GM12878 (cell line): ENCODE data around the gene RFFL. TPM values are rescaled to one million over a fixed set of nuclear protein-coding genes. Genes with fewer than 3 reads are reported as not detected.

Experiments
- CBFB ChIP-seq: IDR thresholded peaks from 2 replicates; pipeline ENCODE4 v1.6.1; 2016; ENCODE audit warnings: antibody characterized with exemption, low read depth
- JUND ChIP-seq: IDR thresholded peaks from 2 replicates; pipeline ENCODE4 v1.6.1; 2012; ENCODE audit warnings: low read depth, mild to moderate bottlenecking, low read length, improper control_type of control experiment, moderate library complexity
- MYB ChIP-seq: fragments of 150-350 bp; IDR thresholded peaks from 2 replicates; pipeline ENCODE4 v1.6.1; 2014; ENCODE audit warnings: mild to moderate bottlenecking, low read depth, low read length, borderline replicate concordance
- RBBP5 ChIP-seq: fragments of 200-600 bp; sonication (generic); conservative IDR thresholded peaks from 2 replicates; pipeline ENCODE4 v1.6.1; 2016
- RUNX3 ChIP-seq: IDR thresholded peaks from 2 replicates; pipeline ENCODE4 v1.6.1; 2012; ENCODE audit warnings: low read length, inconsistent platforms
- SMAD1 ChIP-seq: fragments of 450-650 bp; IDR thresholded peaks from 2 replicates; pipeline ENCODE4 v1.6.1; 2018; ENCODE audit warnings: mild to moderate bottlenecking, low read depth; ENCODE audit not compliant: partially characterized antibody
- SP1 ChIP-seq: IDR thresholded peaks from one replicate; pipeline ENCODE4 v1.6.1; 2011; ENCODE audit warnings: low read depth, low read length
- TCF3 ChIP-seq: IDR thresholded peaks from 2 replicates; pipeline ENCODE4 v1.6.1; 2012; ENCODE audit warnings: low read depth, mild to moderate bottlenecking, low read length, borderline replicate concordance; ENCODE audit not compliant: insufficient read depth
- polyA plus RNA-seq, 11 experiments: library from polyadenylated mRNA; depleted of rRNA in 4 of 11; unstranded in 6 of 11; stranded (reverse) in 5 of 11; fragments of >200 nt; fragmentation: Nextera tagmentation in 4 of 11; fragmentation: Illumina TruSeq in 1 of 11; extraction: Ambion mirVana in 4 of 11; extraction: Trizol in 1 of 11; gene quantifications; 1 replicate in 1 of 11; 2 replicates in 10 of 11; pipeline versions ENCODE4 v1.2.1 to v1.2.3, GENCODE V29; 2011 to 2016; ENCODE audit warnings: inconsistent platforms in 2 of 11, missing spikeins in 2 of 11, low read depth in 1 of 11
- total RNA-seq, 4 experiments: library from RNA; depleted of rRNA in 3 of 4; stranded (reverse); fragments of >200 nt in 3 of 4; fragmentation: Illumina TruSeq in 1 of 4; extraction: Trizol in 1 of 4; gene quantifications; 2 replicates each; pipeline versions ENCODE4 v1.2.1 to v1.2.3, GENCODE V29; 2013 to 2021
- TF ChIP-seq, protein P1 (sequence below): IDR thresholded peaks from 2 replicates; pipeline ENCODE4 v1.6.1; 2012; ENCODE audit warnings: mild to moderate bottlenecking, low read depth, low read length
- TF ChIP-seq, protein P2 (sequence below): fragments of 450-650 bp; IDR thresholded peaks from 2 replicates; pipeline ENCODE4 v1.6.1; 2017; ENCODE audit warnings: mild to moderate bottlenecking, moderate library complexity
- TF ChIP-seq, protein P3 (sequence below): fragments of 450-650 bp; IDR thresholded peaks from 2 replicates; pipeline ENCODE4 v1.6.1; 2017; ENCODE audit warnings: antibody characterized with exemption, mild to moderate bottlenecking, moderate library complexity
- TF ChIP-seq, protein P4 (sequence below): fragments of 450-650 bp; formaldehyde crosslinking; IDR thresholded peaks from 2 replicates; pipeline ENCODE4 v1.4.0; 2020; ENCODE audit warnings: mild to moderate bottlenecking, moderate library complexity
- TF ChIP-seq, protein P5 (sequence below): IDR thresholded peaks from 2 replicates; pipeline ENCODE4 v1.6.1; 2012; ENCODE audit warnings: low read depth, low read length, improper control_type of control experiment

The RFFL gene
- total and polyA plus RNA-seq, 10 of the 15 experiments (the other 5 are each of a cell fraction or from before 2014, with no cell fraction given): 4.7 to 56.1 (median 26.9) TPM

DNA sequence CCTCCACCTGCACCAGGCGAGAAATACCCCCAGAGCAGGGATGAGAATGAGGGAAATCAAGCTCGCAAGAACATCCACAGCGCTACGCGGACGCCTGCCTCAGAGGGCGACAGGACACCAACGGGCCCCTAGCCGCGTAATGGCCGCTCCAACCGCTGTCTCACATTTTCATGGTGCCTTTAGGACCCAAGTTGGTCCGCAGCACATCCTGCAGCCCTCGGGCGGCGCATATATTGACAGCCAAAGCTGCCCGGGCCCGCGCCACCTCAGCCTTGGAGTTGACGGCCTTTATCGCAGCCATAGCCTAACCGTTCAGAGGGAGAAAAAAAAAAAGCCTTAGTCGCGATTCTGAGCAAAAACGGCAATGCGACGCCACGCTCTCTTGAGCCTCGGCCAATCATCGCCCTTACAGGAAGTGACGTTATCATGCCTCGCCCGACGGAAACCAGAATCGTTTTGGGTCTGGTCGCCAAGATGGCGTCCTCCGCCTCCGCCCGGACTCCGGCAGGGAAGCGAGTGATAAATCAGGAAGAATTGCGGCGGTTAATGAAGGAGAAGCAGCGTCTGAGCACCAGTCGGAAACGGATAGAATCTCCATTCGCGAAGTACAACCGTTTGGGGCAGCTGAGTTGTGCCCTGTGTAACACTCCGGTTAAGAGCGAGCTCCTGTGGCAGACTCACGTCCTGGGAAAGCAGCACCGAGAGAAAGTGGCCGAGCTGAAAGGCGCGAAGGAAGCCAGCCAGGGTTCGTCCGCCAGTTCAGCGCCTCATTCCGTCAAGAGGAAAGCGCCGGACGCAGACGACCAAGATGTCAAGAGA, 102.2 kb downstream of the RFFL start, which contains the start of the genes CCT6B and ZNF830 (continued):
- TF ChIP-seq, protein P1, sequence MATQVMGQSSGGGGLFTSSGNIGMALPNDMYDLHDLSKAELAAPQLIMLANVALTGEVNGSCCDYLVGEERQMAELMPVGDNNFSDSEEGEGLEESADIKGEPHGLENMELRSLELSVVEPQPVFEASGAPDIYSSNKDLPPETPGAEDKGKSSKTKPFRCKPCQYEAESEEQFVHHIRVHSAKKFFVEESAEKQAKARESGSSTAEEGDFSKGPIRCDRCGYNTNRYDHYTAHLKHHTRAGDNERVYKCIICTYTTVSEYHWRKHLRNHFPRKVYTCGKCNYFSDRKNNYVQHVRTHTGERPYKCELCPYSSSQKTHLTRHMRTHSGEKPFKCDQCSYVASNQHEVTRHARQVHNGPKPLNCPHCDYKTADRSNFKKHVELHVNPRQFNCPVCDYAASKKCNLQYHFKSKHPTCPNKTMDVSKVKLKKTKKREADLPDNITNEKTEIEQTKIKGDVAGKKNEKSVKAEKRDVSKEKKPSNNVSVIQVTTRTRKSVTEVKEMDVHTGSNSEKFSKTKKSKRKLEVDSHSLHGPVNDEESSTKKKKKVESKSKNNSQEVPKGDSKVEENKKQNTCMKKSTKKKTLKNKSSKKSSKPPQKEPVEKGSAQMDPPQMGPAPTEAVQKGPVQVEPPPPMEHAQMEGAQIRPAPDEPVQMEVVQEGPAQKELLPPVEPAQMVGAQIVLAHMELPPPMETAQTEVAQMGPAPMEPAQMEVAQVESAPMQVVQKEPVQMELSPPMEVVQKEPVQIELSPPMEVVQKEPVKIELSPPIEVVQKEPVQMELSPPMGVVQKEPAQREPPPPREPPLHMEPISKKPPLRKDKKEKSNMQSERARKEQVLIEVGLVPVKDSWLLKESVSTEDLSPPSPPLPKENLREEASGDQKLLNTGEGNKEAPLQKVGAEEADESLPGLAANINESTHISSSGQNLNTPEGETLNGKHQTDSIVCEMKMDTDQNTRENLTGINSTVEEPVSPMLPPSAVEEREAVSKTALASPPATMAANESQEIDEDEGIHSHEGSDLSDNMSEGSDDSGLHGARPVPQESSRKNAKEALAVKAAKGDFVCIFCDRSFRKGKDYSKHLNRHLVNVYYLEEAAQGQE: no peak
- peak; percentile 82 for TF ChIP-seq CBFB
- TF ChIP-seq SP1: peak; percentile 52
- TF ChIP-seq, protein P2, sequence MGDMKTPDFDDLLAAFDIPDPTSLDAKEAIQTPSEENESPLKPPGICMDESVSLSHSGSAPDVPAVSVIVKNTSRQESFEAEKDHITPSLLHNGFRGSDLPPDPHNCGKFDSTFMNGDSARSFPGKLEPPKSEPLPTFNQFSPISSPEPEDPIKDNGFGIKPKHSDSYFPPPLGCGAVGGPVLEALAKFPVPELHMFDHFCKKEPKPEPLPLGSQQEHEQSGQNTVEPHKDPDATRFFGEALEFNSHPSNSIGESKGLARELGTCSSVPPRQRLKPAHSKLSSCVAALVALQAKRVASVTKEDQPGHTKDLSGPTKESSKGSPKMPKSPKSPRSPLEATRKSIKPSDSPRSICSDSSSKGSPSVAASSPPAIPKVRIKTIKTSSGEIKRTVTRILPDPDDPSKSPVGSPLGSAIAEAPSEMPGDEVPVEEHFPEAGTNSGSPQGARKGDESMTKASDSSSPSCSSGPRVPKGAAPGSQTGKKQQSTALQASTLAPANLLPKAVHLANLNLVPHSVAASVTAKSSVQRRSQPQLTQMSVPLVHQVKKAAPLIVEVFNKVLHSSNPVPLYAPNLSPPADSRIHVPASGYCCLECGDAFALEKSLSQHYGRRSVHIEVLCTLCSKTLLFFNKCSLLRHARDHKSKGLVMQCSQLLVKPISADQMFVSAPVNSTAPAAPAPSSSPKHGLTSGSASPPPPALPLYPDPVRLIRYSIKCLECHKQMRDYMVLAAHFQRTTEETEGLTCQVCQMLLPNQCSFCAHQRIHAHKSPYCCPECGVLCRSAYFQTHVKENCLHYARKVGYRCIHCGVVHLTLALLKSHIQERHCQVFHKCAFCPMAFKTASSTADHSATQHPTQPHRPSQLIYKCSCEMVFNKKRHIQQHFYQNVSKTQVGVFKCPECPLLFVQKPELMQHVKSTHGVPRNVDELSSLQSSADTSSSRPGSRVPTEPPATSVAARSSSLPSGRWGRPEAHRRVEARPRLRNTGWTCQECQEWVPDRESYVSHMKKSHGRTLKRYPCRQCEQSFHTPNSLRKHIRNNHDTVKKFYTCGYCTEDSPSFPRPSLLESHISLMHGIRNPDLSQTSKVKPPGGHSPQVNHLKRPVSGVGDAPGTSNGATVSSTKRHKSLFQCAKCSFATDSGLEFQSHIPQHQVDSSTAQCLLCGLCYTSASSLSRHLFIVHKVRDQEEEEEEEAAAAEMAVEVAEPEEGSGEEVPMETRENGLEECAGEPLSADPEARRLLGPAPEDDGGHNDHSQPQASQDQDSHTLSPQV: no peak
- TF ChIP-seq SMAD1: peak; percentile 42
- TF ChIP-seq TCF3: no peak
- peak; percentile 83 for TF ChIP-seq RUNX3
- TF ChIP-seq JUND: no peak
- TF ChIP-seq MYB: 0 out of 2 replicates have a peak, but pooled peaks have one; percentile 55
- TF ChIP-seq, protein P3, sequence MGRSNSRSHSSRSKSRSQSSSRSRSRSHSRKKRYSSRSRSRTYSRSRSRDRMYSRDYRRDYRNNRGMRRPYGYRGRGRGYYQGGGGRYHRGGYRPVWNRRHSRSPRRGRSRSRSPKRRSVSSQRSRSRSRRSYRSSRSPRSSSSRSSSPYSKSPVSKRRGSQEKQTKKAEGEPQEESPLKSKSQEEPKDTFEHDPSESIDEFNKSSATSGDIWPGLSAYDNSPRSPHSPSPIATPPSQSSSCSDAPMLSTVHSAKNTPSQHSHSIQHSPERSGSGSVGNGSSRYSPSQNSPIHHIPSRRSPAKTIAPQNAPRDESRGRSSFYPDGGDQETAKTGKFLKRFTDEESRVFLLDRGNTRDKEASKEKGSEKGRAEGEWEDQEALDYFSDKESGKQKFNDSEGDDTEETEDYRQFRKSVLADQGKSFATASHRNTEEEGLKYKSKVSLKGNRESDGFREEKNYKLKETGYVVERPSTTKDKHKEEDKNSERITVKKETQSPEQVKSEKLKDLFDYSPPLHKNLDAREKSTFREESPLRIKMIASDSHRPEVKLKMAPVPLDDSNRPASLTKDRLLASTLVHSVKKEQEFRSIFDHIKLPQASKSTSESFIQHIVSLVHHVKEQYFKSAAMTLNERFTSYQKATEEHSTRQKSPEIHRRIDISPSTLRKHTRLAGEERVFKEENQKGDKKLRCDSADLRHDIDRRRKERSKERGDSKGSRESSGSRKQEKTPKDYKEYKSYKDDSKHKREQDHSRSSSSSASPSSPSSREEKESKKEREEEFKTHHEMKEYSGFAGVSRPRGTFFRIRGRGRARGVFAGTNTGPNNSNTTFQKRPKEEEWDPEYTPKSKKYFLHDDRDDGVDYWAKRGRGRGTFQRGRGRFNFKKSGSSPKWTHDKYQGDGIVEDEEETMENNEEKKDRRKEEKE: no peak
- TF ChIP-seq, protein P4, sequence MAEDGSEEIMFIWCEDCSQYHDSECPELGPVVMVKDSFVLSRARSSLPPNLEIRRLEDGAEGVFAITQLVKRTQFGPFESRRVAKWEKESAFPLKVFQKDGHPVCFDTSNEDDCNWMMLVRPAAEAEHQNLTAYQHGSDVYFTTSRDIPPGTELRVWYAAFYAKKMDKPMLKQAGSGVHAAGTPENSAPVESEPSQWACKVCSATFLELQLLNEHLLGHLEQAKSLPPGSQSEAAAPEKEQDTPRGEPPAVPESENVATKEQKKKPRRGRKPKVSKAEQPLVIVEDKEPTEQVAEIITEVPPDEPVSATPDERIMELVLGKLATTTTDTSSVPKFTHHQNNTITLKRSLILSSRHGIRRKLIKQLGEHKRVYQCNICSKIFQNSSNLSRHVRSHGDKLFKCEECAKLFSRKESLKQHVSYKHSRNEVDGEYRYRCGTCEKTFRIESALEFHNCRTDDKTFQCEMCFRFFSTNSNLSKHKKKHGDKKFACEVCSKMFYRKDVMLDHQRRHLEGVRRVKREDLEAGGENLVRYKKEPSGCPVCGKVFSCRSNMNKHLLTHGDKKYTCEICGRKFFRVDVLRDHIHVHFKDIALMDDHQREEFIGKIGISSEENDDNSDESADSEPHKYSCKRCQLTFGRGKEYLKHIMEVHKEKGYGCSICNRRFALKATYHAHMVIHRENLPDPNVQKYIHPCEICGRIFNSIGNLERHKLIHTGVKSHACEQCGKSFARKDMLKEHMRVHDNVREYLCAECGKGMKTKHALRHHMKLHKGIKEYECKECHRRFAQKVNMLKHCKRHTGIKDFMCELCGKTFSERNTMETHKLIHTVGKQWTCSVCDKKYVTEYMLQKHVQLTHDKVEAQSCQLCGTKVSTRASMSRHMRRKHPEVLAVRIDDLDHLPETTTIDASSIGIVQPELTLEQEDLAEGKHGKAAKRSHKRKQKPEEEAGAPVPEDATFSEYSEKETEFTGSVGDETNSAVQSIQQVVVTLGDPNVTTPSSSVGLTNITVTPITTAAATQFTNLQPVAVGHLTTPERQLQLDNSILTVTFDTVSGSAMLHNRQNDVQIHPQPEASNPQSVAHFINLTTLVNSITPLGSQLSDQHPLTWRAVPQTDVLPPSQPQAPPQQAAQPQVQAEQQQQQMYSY (CRISPR knock-in tag): no peak
- no peak for TF ChIP-seq RBBP5
- TF ChIP-seq, protein P5, sequence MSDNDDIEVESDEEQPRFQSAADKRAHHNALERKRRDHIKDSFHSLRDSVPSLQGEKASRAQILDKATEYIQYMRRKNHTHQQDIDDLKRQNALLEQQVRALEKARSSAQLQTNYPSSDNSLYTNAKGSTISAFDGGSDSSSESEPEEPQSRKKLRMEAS: no peak; the same call in 1 of the 2 replicates
